HCT116 (cell line): ENCODE results near the gene SLC12A7. TPM values are rescaled to one million over a fixed set of nuclear protein-coding genes. Genes with fewer than 3 reads are reported as not detected.

Experiments used
- ATAC-seq: fragments of 200-7000 bp; cut with Tn5 transposase; 2 replicates; pipeline ENCODE4 v1.9.1; 2020; ENCODE audit warnings: mild to moderate bottlenecking, moderate library complexity
- BruUV-seq: library from RNA; stranded (reverse); fragments of 400-500 nt; replicated peaks from 2 replicates; lab custom pipeline; 2021; lab: Mats Ljungman, UMichigan
- CTCF ChIA-PET: fragments of 300-600 bp; sonication (Branson Sonifier 250); formaldehyde crosslinking; loops from one replicate; lab custom pipeline; 2021; ENCODE audit warnings: antibody characterized with exemption; lab: Charles Lee
- POLR2A ChIA-PET: fragments of 300-600, 350-600 bp; sonication (Branson Sonifier 250); formaldehyde crosslinking; loops from one replicate; lab custom pipeline; 2021; ENCODE audit warnings: antibody characterized with exemption; lab: Charles Lee
- RAD21 ChIA-PET, 2 experiments: fragments of 300-600 bp; sonication (Branson Sonifier 250); formaldehyde crosslinking; loops; one replicate each; lab custom pipeline; 2023; ENCODE audit warnings: low total read pairs in 2 of 2; ENCODE audit not compliant: uncharacterized antibody in 2 of 2, unreplicated experiment in 2 of 2, low non-redundant PET in 1 of 2; lab: Charles Lee
- DNase-seq: peaks from one replicate; pipeline ENCODE4 v3.0.0-alpha.2; 2010; ENCODE audit warnings: low read depth, low spot score
- H2AFZ ChIP-seq: fragments of 200-600 bp; shearing (Covaris generic), sonication (generic); 2 replicates; pipeline ENCODE4 v1.6.1; 2017; ENCODE audit warnings: low read depth, mixed run types, mixed read lengths, antibody characterized with exemption, low read length; ENCODE audit not compliant: poor library complexity, severe bottlenecking
- H3K27ac ChIP-seq: 2 replicates; pipeline ENCODE4 v1.5.1; 2012; ENCODE audit warnings: low read depth, low read length
- H3K27me3 ChIP-seq: fragments of 200-600 bp; sonication (generic); 2 replicates; pipeline ENCODE4 v1.6.1; 2016; ENCODE audit warnings: mixed run types, low read length, mixed read lengths; ENCODE audit not compliant: insufficient read depth
- H3K36me3 ChIP-seq, 2 experiments: fragments of 200-500 bp in 1 of 2; fragments of 200-600 bp in 1 of 2; sonication (Bioruptor generic) in 1 of 2; sonication (generic) in 1 of 2; 2 replicates each; pipeline versions ENCODE4 v1.5.1 to v1.6.1; 2014 to 2016; ENCODE audit warnings: low read length in 2 of 2, inconsistent platforms in 1 of 2, mixed read lengths in 1 of 2, mixed run types in 1 of 2; ENCODE audit not compliant: insufficient read depth in 2 of 2, control insufficient read depth in 1 of 2
- H3K4me1 ChIP-seq, 2 experiments: fragments of 200-600 bp in 1 of 2; sonication (generic) in 1 of 2; 2 replicates each; pipeline versions ENCODE4 v1.5.1 to v1.6.1; 2012 to 2017; ENCODE audit warnings: low read length in 2 of 2, inconsistent platforms in 1 of 2, mild to moderate bottlenecking in 1 of 2, mixed read lengths in 1 of 2, mixed run types in 1 of 2, moderate library complexity in 1 of 2; ENCODE audit not compliant: insufficient read depth in 2 of 2, control insufficient read depth in 1 of 2
- H3K4me2 ChIP-seq: fragments of 200-600 bp; sonication (generic); 2 replicates; pipeline ENCODE4 v1.6.1; 2017; ENCODE audit warnings: mixed run types, low read length, mixed read lengths
- H3K4me3 ChIP-seq, 2 experiments: fragments of 200-600 bp in 1 of 2; sonication (generic) in 1 of 2; replicated peaks in 1 of 2; 2 replicates each; pipeline ENCODE4 v1.5.1; 2011 to 2016; ENCODE audit warnings: low read length in 2 of 2, control low read depth in 1 of 2, low read depth in 1 of 2, mild to moderate bottlenecking in 1 of 2, mixed read lengths in 1 of 2, mixed run types in 1 of 2
- H3K79me2 ChIP-seq: fragments of 200-600 bp; sonication (generic); 2 replicates; pipeline ENCODE4 v1.6.1; 2017; ENCODE audit warnings: mild to moderate bottlenecking, mixed run types, low read length, moderate library complexity, mixed read lengths; ENCODE audit not compliant: insufficient read depth
- H3K9ac ChIP-seq: fragments of 200-600 bp; sonication (generic); 2 replicates; pipeline ENCODE4 v1.6.1; 2016; ENCODE audit warnings: low read length, mixed read lengths
- H3K9me2 ChIP-seq: fragments of 200-600 bp; sonication (generic), shearing (Covaris generic); 2 replicates; pipeline ENCODE4 v1.6.1; 2017; ENCODE audit warnings: mixed run types, mild to moderate bottlenecking, moderate library complexity; ENCODE audit not compliant: insufficient read depth
- H3K9me3 ChIP-seq, 2 experiments: fragments of 200-500 bp in 1 of 2; fragments of 200-600 bp in 1 of 2; sonication (Bioruptor generic) in 1 of 2; sonication (generic) in 1 of 2; 2 replicates each; pipeline ENCODE4 v1.6.1; 2014 to 2017; ENCODE audit warnings: low read length in 2 of 2, mixed read lengths in 2 of 2, inconsistent platforms in 1 of 2, low read depth in 1 of 2, mild to moderate bottlenecking in 1 of 2, mixed run types in 1 of 2, moderate library complexity in 1 of 2; ENCODE audit not compliant: control insufficient read depth in 1 of 2, insufficient read depth in 1 of 2
- H4K20me1 ChIP-seq: fragments of 200-600 bp; sonication (generic), shearing (Covaris generic); 2 replicates; pipeline ENCODE4 v1.6.1; 2017; ENCODE audit warnings: mixed run types, mild to moderate bottlenecking, moderate library complexity; ENCODE audit not compliant: insufficient read depth
- ATF3 ChIP-seq: IDR thresholded peaks from 2 replicates; pipeline ENCODE4 v1.6.1; 2012
- CEBPB ChIP-seq: IDR thresholded peaks from 2 replicates; pipeline ENCODE4 v1.6.1; 2012; ENCODE audit warnings: low read depth
- EGR1 ChIP-seq: IDR thresholded peaks from 2 replicates; pipeline ENCODE4 v1.6.1; 2012; ENCODE audit warnings: low read depth
- MAX ChIP-seq: IDR thresholded peaks from 2 replicates; pipeline ENCODE4 v1.6.1; 2012
- POLR2AphosphoS5 ChIP-seq: IDR thresholded peaks from 2 replicates; pipeline ENCODE4 v1.6.1; 2011; ENCODE audit warnings: mild to moderate bottlenecking, low read depth, low read length, moderate library complexity
- REST ChIP-seq: IDR thresholded peaks from 2 replicates; pipeline ENCODE4 v1.6.1; 2012; ENCODE audit warnings: low read depth
- SIN3A ChIP-seq: IDR thresholded peaks from 2 replicates; pipeline ENCODE4 v1.6.1; 2012; ENCODE audit warnings: low read depth
- SP1 ChIP-seq: IDR thresholded peaks from 2 replicates; pipeline ENCODE4 v1.6.1; 2012; ENCODE audit warnings: low read depth
- SRF ChIP-seq: IDR thresholded peaks from 2 replicates; pipeline ENCODE4 v1.6.1; 2012; ENCODE audit warnings: low read depth
- ZBTB33 ChIP-seq: IDR thresholded peaks from 2 replicates; pipeline ENCODE4 v1.6.1; 2011; ENCODE audit warnings: mild to moderate bottlenecking, low read length, moderate library complexity; ENCODE audit not compliant: insufficient replicate concordance; ENCODE audit errors: extremely low read depth
- intact Hi-C: fragments of 100-400 bp; cut with micrococcal nuclease; formaldehyde crosslinking; loops from 2 replicates; pipeline ENCODE4 v1.10.0; 2022
- total RNA-seq: library from RNA; stranded (reverse); gene quantifications from one replicate; pipeline ENCODE4 v1.2.1, GENCODE V29; 2021; ENCODE audit not compliant: unreplicated experiment

SLC12A7 gene
- total RNA-seq, 1 experiment from 2014 or later = 29.6 TPM

- peaks cover 2 to 9% of the 10 kb centered on the region in 2 experiments; a peak in 2 of 4 replicates for H3K4me1 ChIP-seq
- H3K79me2 ChIP-seq = no peaks in the 10 kb centered on the region
- no peak overlapping the region for H3K4me2 ChIP-seq
- ChIA-PET POLR2A (no interaction called here), RAD21 (no interaction called here), CTCF (no interaction called here)
- H3K9me3 ChIP-seq = no peaks in the 10 kb centered on the region
- no TSS peak for BruUV-seq
- no peak overlapping the region for H3K9ac ChIP-seq
- no peak for ATAC-seq
- no peak overlapping the region for H2AFZ ChIP-seq
- H3K27ac ChIP-seq = no peak overlapping the region
- no peak for DNase-seq
- no peaks in the 10 kb centered on the region for H4K20me1 ChIP-seq
- no peaks in the 10 kb centered on the region for H3K27me3 ChIP-seq
- TF ChIP-seq MAX (no peak), SIN3A (no peak), SRF (no peak), REST (no peak), ZBTB33 (no peak), CEBPB (no peak), EGR1 (no peak), SP1 (no peak), POLR2AphosphoS5 (no peak), ATF3 (no peak)
- H3K36me3 ChIP-seq = no peaks in the 10 kb centered on the region
- intact Hi-C loops = no loop called here
- H3K4me3 ChIP-seq = no peak overlapping the region
- no peaks in the 10 kb centered on the region for H3K9me2 ChIP-seq
Observed at GRCh38 chr5:1122511-1123294, 10.8 kb upstream of the SLC12A7 start.
